Activated T-helper 17 cell treated with anti-CD3 and anti-CD28 coated beads, Interleukin-2, amount 50 U/mL, for 72 hours (primary cell): Measurements from ENCODE around the gene DHRS7B. TPM values are rescaled to one million over a fixed set of nuclear protein-coding genes. Genes with fewer than 3 reads are reported as not detected.

Experiments used
- ATAC-seq: fragments of 150-1000 bp; cut with Tn5 transposase; replicated peaks from 2 replicates; pipeline ENCODE4 v1.10.0; 2021; ENCODE audit warnings: mild to moderate bottlenecking, moderate library complexity
- H3K27ac Mint-ChIP-seq: one replicate; pipeline ENCODE4 v1.8.0; 2022; ENCODE audit warnings: mixed read lengths
- H3K27me3 Mint-ChIP-seq: one replicate; pipeline ENCODE4 v1.8.0; 2022; ENCODE audit warnings: mixed read lengths
- H3K36me3 Mint-ChIP-seq: one replicate; pipeline ENCODE4 v1.8.0; 2022; ENCODE audit warnings: low read depth, mild to moderate bottlenecking, mixed read lengths
- H3K4me1 Mint-ChIP-seq: one replicate; pipeline ENCODE4 v1.8.0; 2022; ENCODE audit warnings: mixed read lengths
- H3K4me3 Mint-ChIP-seq: one replicate; pipeline ENCODE4 v1.8.0; 2022; ENCODE audit warnings: mild to moderate bottlenecking, mixed read lengths
- H3K9me3 Mint-ChIP-seq: one replicate; pipeline ENCODE4 v1.8.0; 2022; ENCODE audit warnings: mixed read lengths
- total RNA-seq, 2 donors: library from RNA; stranded (reverse); gene quantifications; one replicate each; pipeline ENCODE4 v1.2.3, GENCODE V29; 2022

The DHRS7B gene
- total RNA-seq, 2 donors from 2014 or later, result 7.3 to 16.9 TPM

DNA sequence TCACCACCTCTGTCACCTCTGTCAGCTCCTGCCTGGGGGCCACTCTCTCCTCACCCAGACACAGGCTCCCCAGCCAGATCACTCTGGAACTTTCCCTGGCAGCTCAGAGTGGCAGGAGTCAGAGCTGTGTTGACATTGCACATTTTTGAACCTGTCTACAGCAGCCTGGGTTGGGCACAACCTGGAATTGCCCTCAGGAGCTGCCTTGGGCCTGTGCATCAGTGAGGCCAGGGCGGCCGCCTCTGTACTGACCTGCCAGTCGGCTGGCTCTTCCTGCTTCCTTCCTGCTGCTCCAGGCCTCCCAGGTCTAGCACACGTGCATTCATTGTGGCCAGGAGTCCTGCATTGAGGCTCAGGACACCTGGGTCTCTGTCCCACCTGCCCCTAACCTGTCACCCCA is 101.3 kb downstream of the DHRS7B start:
- no peaks in the 10 kb centered on the region for H3K27me3 Mint-ChIP-seq
- H3K4me3 Mint-ChIP-seq, result no peak overlapping the region
- H3K27ac Mint-ChIP-seq, result no peak overlapping the region
- no peak for ATAC-seq
- no peaks in the 10 kb centered on the region for H3K4me1 Mint-ChIP-seq
- no peaks in the 10 kb centered on the region for H3K36me3 Mint-ChIP-seq
- H3K9me3 Mint-ChIP-seq, result peaks cover 8% of the 10 kb centered on the region

DNA sequence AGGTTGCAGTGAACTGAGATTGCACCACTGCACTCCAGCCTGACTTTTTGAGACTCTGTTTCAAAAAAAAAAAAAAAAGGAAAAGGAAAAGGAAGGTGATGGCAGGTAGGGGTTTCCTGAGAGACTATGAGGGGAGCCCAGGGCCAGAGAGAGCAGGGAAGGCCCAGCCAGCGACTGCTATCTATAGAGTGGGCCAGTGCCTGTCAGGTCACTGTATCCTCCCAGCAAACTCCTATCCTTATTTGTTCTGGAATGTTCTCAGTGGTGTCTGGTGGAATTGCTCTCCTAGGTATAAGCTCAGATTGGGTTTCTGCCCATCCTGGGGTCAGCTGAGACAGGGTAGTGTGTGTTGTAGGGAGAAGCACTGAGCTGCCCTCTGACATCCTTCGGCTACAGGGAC is 102.1 kb downstream of the DHRS7B start:
- Mint-ChIP-seq H3K36me3 (no peaks in the 10 kb centered on the region), H3K4me3 (no peak overlapping the region), H3K27ac (no peak overlapping the region), H3K9me3 (peaks cover 8% of the 10 kb centered on the region), H3K27me3 (no peaks in the 10 kb centered on the region), H3K4me1 (no peaks in the 10 kb centered on the region)
- no peak for ATAC-seq

DNA sequence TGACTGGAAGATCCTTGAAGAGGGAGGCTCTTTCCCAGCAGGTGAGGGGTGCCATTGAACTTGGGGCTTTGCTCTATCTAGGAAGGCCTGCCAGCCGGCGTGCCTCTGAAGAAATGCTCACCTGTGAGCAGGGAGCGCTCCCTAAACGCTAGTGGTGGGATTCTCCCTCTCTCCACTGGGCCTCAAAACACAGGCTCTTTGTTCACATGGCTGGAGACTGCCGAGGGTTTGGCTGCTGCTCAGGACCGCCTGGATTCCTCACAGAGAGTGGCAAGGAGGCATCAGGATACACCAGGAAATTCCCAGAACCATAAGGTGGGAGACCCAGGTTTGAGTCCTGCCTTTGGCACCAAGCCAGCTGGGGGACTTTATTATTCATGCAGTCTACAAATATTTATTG is 104.8 kb downstream of the DHRS7B start:
- Mint-ChIP-seq H3K9me3 (peaks cover 8% of the 10 kb centered on the region), H3K27ac (no peak overlapping the region), H3K27me3 (no peaks in the 10 kb centered on the region), H3K36me3 (no peaks in the 10 kb centered on the region), H3K4me3 (no peak overlapping the region), H3K4me1 (peaks cover 4% of the 10 kb centered on the region)
- ATAC-seq, result no peak

DNA sequence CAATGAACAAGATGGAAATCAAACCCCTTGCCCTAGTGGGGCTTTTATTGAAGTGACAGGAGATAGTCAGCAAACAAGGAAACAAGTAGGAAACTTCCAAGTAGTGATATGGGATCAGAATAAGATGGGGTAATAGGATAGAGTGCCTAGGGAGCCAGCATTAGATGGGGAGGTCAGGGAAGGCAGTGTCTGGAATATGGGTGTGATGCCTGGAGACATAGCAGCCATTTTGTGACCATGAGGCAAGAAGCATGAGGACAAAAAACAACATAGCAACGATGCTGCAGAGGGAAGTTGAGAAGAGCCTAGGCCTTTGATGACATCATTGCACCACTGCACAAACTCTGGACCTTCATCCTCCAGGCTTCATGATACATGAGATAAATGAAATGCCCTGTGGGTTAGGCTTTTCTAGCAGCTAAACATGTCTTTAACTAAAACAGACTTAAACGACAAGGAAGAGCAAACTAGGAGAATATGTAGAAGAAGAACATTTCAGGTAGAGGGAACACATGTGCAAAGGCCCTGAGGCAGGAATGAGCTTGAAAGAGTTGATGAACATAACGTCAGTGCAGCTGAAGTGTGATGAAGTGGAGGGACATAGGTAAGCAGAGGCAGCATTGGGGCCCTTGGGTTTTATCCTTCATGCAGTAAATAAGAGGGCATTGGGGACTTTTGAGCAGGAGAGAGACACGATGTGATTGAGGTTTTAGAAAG is 105.4 kb downstream of the DHRS7B start:
- Mint-ChIP-seq H3K4me3 (no peak overlapping the region), H3K27ac (peak overlapping the region; percentile 44), H3K36me3 (no peaks in the 10 kb centered on the region), H3K4me1 (peaks cover 4% of the 10 kb centered on the region), H3K27me3 (no peaks in the 10 kb centered on the region), H3K9me3 (peaks cover 8% of the 10 kb centered on the region)
- no peak for ATAC-seq

DNA sequence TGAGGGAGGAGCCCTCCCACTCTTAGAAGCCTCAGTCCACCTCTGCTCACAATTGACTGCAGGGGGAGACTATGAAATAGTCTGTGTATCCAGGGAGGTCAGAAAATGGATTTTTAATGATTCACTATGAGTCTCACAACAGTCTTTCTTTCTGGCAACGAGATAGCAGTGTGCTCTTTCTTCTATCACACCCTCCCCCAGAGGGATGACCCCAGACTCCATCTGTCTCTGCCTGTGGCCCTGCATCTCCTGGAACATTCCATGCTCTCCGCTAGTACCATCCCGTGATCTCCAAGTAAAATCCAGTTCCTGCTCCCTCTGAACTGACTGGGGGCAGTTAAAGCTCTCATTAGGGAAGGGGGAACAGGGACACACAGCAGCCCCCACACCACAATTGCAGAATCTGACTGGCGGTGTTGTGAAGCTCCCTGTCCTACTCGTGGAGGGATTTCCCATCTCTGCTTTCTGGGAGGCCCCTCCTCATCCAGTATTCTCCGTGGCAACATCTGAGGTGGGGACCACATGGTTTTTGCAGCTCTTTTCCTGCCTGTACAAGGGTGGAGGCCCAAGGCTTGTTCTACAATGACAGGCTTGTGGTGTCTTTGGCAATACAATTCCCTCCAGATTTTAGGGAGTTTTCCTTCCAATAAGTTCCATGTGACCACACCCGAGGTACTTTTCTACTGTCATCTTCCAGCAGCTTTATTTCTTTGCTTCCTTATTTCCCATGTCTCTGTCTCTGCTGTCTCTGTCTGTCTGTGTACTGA is 107.0 kb downstream of the DHRS7B start:
- Mint-ChIP-seq H3K27me3 (no peaks in the 10 kb centered on the region), H3K9me3 (peaks cover 8% of the 10 kb centered on the region), H3K36me3 (no peaks in the 10 kb centered on the region), H3K4me3 (no peak overlapping the region), H3K4me1 (peaks cover 4% of the 10 kb centered on the region), H3K27ac (no peak overlapping the region)
- ATAC-seq, result no peak

DNA sequence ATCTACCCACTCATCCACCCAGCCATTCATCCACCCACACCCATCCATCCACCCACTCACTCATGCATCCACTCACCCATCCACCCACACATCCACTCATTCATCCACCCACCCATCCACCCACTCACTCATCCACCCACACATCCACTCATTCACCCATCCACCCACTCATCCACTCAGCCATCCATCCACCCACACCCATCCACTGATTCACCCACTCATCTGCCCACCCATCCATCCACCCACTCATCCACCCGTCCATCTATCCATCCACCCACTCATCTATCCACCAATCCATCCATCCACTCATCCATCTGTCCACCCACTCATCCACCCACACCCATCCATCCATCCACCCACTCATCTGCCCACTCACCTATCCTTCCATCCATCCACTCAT is 109.2 kb downstream of the DHRS7B start:
- Mint-ChIP-seq H3K27me3 (no peaks in the 10 kb centered on the region), H3K4me1 (peaks cover 4% of the 10 kb centered on the region), H3K4me3 (no peak overlapping the region), H3K36me3 (no peaks in the 10 kb centered on the region), H3K9me3 (peaks cover 8% of the 10 kb centered on the region), H3K27ac (peak overlapping the region; percentile 13)
- no peak for ATAC-seq

DNA sequence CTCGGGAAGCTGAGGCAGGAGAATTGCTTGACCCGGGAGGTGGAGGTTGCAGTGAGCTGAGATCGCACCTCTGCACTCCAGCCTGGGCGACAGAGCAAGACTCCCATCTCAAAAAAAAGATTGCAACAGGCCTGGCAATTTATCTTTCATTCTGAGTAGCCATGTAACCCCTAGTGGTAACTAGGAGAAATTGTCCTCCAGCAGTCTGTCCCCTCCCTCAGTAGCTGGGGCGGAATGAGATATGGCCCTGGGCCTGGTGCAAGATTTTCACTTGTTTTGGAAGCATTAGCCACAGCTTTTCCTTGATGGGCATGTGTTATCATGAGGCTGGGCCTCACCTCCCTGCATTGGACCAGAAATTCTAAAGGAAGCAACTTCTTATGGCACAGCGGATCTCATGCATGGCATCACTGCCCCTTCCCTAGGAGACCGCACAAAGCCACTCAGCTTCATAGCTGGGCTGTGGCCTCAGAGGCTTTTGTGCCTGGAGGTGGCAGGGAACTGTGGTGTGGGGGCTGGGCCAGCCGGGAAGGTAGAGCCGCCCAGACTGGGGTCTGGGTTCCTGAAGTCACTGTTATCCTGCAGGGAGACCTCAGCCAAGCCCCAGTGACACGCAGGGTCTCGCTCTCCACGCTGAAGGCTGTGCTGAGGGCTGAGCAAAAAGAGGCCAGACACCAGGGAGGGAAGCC is 113.1 kb downstream of the DHRS7B start:
- Mint-ChIP-seq H3K27me3 (no peaks in the 10 kb centered on the region), H3K4me1 (peaks cover 4% of the 10 kb centered on the region), H3K9me3 (no peaks in the 10 kb centered on the region), H3K4me3 (no peak overlapping the region), H3K27ac (no peak overlapping the region), H3K36me3 (no peaks in the 10 kb centered on the region)
- ATAC-seq, result no peak

DNA sequence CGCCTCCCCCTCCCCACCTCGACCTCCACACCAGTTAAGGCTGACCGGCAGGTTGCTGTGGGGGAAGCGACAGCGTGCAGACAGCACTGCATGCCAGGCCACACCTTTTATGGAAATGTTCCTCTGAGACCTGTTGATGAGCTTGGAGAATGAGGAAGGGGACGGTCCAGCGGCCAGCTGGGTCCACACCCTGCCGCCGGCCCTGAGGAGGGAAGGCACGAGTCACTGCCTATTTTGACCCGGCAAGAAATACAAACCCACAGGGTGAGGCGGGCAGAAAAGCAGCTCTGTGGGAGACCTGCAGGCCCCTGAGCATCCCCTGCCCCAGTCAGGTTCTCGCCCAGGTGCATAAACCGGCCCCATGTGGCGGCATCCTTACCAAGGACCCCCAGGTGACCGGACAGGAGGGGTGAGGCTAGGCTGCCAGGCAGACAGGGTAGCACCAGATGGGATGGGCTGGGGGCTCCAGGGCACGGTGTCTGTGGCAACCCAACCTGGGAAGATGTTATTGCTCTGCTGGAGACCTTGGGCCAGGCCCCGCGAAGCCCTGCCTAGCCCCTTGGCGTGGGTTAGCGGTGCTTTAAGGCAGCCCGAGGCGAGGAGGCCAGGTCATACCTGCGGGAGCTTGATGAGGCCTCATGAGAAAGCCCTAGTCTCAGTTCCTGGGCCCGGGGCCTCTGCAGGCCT is 113.7 kb downstream of the DHRS7B start:
- H3K27ac Mint-ChIP-seq, result no peak overlapping the region
- ATAC-seq, result no peak
- no peak overlapping the region for H3K4me3 Mint-ChIP-seq
- H3K4me1 Mint-ChIP-seq, result peaks cover 4% of the 10 kb centered on the region
- no peaks in the 10 kb centered on the region for H3K27me3 Mint-ChIP-seq
- no peaks in the 10 kb centered on the region for H3K9me3 Mint-ChIP-seq
- no peaks in the 10 kb centered on the region for H3K36me3 Mint-ChIP-seq

Other genes starting within 250 kb of the DHRS7B start
- 100 to 1,000 TPM; 136 to 143 TPM for gene USP22, start 84.0 kb upstream of the DHRS7B start, total RNA-seq
- 10 to 100 TPM; 14.3 to 28.5 TPM for gene TMEM11, start 87.2 kb downstream of the DHRS7B start, total RNA-seq
- gene NATD1, start 126.4 kb downstream of the DHRS7B start, total RNA-seq, result 1 to 10 TPM; 1.8 to 2.3 TPM
- gene MAP2K3, start 157.7 kb downstream of the DHRS7B start, total RNA-seq, result 100 to 1,000 TPM; 107 to 112 TPM
- gene KCNJ12, start 249.4 kb downstream of the DHRS7B start, total RNA-seq, result under 1 TPM in 1 of 2 donors, not detected in 1; 0.05 TPM